IMR-90 (cell line): Measurements from ENCODE around the gene CUBN.

Experiments
- BHLHE40 ChIP-seq: fragments of 150-350 bp; IDR thresholded peaks from 2 replicates; pipeline ENCODE4 v1.6.1; 2016; ENCODE audit warnings: mild to moderate bottlenecking, low read depth, low read length
- CEBPB ChIP-seq: IDR thresholded peaks from 2 replicates; pipeline ENCODE4 v1.6.1; 2012; ENCODE audit warnings: low read depth, low read length, improper control_type of control experiment
- CHD1 ChIP-seq: IDR thresholded peaks from 2 replicates; pipeline ENCODE4 v1.6.1; 2012; ENCODE audit warnings: low read depth, low read length, improper control_type of control experiment
- FOS ChIP-seq: fragments of 150-350 bp; IDR thresholded peaks from 2 replicates; pipeline ENCODE4 v1.6.1; 2016; ENCODE audit warnings: low read depth, low read length
- MAFK ChIP-seq: IDR thresholded peaks from 2 replicates; pipeline ENCODE4 v1.6.1; 2012; ENCODE audit warnings: low read depth, low read length, improper control_type of control experiment
- MAZ ChIP-seq: IDR thresholded peaks from 2 replicates; pipeline ENCODE4 v1.6.1; 2012; ENCODE audit warnings: low read depth, mild to moderate bottlenecking, low read length, improper control_type of control experiment, moderate library complexity, borderline replicate concordance
- MXI1 ChIP-seq: IDR thresholded peaks from 2 replicates; pipeline ENCODE4 v1.6.1; 2012; ENCODE audit warnings: low read depth, mild to moderate bottlenecking, low read length, moderate library complexity, borderline replicate concordance
- POLR2A ChIP-seq: IDR thresholded peaks from 2 replicates; pipeline ENCODE4 v1.6.1; 2012; ENCODE audit warnings: mild to moderate bottlenecking, low read depth, low read length
- RCOR1 ChIP-seq: IDR thresholded peaks from 2 replicates; pipeline ENCODE4 v1.6.1; 2012; ENCODE audit warnings: mild to moderate bottlenecking, low read length, improper control_type of control experiment; ENCODE audit not compliant: insufficient replicate concordance
- RFX5 ChIP-seq: IDR thresholded peaks from 2 replicates; pipeline ENCODE4 v1.8.0; 2012; ENCODE audit warnings: low read depth, mild to moderate bottlenecking, low read length, moderate library complexity
- SMC3 ChIP-seq: fragments of 150-350 bp; IDR thresholded peaks from 2 replicates; pipeline ENCODE4 v1.6.1; 2016; ENCODE audit warnings: low read depth, mild to moderate bottlenecking, antibody characterized with exemption, low read length, moderate library complexity
- USF2 ChIP-seq: fragments of 150-350 bp; IDR thresholded peaks from 2 replicates; pipeline ENCODE4 v1.6.1; 2017; ENCODE audit warnings: mild to moderate bottlenecking, antibody characterized with exemption, low read length, low read depth
- TF ChIP-seq, protein P1 (sequence below): conservative IDR thresholded peaks from 2 replicates; pipeline ENCODE4 v1.5.1; 2012; ENCODE audit warnings: mild to moderate bottlenecking, low read depth, low read length, improper control_type of control experiment

DNA sequence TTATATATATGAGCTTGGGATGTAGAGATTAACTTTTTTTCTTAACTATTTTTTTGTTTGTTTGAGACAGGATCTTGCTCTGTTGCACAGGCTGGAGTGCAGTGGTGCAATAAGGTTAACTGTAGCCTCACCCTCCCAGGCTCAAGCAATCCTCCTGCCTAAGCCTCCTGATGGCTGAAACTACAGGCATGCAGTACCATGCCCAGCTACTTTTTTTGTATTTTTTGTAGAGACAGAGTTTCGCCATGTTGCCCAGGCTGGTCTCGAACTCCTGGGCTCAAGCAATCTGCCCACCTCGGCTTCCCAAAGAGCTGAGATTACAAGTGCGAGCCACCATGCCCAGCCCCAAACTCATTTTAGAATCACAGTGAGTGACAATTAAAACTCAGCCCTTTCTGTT is 105.2 kb downstream of the CUBN start:
- TF ChIP-seq POLR2A, result no peak
- TF ChIP-seq, protein P1, sequence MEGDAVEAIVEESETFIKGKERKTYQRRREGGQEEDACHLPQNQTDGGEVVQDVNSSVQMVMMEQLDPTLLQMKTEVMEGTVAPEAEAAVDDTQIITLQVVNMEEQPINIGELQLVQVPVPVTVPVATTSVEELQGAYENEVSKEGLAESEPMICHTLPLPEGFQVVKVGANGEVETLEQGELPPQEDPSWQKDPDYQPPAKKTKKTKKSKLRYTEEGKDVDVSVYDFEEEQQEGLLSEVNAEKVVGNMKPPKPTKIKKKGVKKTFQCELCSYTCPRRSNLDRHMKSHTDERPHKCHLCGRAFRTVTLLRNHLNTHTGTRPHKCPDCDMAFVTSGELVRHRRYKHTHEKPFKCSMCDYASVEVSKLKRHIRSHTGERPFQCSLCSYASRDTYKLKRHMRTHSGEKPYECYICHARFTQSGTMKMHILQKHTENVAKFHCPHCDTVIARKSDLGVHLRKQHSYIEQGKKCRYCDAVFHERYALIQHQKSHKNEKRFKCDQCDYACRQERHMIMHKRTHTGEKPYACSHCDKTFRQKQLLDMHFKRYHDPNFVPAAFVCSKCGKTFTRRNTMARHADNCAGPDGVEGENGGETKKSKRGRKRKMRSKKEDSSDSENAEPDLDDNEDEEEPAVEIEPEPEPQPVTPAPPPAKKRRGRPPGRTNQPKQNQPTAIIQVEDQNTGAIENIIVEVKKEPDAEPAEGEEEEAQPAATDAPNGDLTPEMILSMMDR, result no peak
- no peak for TF ChIP-seq SMC3
- TF ChIP-seq MXI1, result no peak
- no peak for TF ChIP-seq RFX5
- no peak for TF ChIP-seq CEBPB
- no peak for TF ChIP-seq MAFK
- no peak for TF ChIP-seq FOS
- no peak for TF ChIP-seq CHD1
- TF ChIP-seq BHLHE40, result no peak
- TF ChIP-seq RCOR1, result no peak
- no peak for TF ChIP-seq MAZ
- no peak for TF ChIP-seq USF2
